ENCODE data around the gene DOCK3. TPM values are rescaled to one million over a fixed set of nuclear protein-coding genes. Genes with fewer than 3 reads are reported as not detected.
"Not testable (repeated sequence)": the region's sequence is repeated elsewhere in the genome, so short reads cannot be mapped to it uniquely, and the experiment has no call there.

Gene DOCK3
- total RNA-seq, 1 donor from 2014 or later, result 0.52 TPM

DNA sequence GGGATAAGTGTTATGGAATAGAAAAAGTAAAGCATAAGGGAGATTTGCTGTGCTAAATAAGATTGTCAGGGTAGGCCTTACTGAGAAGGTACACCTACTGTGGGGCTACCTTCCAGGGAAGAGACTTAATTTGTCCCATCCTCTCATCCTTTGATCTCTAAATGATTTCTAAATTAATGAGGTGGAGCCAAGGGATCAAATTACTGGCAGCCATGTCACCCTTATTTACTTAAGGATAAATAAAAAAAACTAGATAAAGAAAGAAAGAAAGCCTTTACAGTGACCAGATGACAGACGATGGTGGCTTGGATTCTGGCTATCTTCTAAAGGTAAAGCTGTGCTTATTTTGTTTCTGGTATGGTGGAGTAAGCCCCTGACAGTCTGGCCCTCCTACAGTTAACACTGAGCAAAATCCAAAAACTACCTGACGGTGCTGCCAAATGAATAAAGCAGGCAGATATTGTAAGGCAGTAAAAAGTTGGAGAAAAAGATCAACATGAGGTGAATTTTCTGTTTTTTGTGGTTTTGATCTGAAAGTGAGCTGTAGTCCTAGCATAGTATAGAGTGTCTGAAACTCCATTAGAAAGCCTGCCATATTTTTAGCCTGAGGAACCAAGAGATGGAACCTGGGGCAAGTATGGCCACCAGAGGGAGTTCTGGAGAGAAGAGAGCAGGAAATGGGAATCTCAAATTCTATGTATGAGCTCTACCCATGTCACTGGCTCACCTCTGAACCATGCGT, 425.2 kb downstream of the DOCK3 start:
- no peak for DNase-seq (ENCODE audit: low read depth)
- peak; percentile 97 for TF ChIP-seq CTCF (conservative IDR thresholded peaks at IDR 0.05; ENCODE audit: low read depth, low read length)
- no peak overlapping the region for H3K4me3 ChIP-seq (ENCODE audit: low read depth, low read length)

DNA sequence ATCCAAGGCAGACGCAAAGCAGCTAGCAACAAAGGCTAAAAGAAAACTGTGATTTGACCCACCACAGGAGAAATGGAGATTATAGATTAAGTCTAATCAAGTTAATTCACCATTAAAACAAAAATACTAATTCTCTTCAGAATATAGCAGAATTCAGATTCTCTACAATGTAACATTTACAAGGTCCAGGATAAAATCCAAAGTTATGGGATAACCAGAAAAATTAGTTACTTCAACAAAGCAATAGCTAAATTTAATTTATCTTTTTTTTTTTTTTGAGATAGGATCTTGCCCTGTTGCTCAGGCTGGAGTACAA, 425.8 kb downstream of the DOCK3 start:
- H3K4me3 ChIP-seq (ENCODE audit: low read depth, low read length), result no peak overlapping the region
- no peak for TF ChIP-seq CTCF (conservative IDR thresholded peaks at IDR 0.05; ENCODE audit: low read depth, low read length)
- DNase-seq (ENCODE audit: low read depth), result no peak

GRCh38 chr3:51102396-51102795, 427.7 kb downstream of the DOCK3 start:
- no peak overlapping the region for H3K4me3 ChIP-seq (ENCODE audit: low read depth, low read length)
- DNase-seq (ENCODE audit: low read depth), result no peak
- no peak for TF ChIP-seq CTCF (conservative IDR thresholded peaks at IDR 0.05; ENCODE audit: low read depth, low read length)

GRCh38 chr3:51106242-51106876, 431.6 kb downstream of the DOCK3 start:
- no peak for DNase-seq (ENCODE audit: low read depth)
- TF ChIP-seq CTCF (conservative IDR thresholded peaks at IDR 0.05; ENCODE audit: low read depth, low read length), result no peak
- H3K4me3 ChIP-seq (ENCODE audit: low read depth, low read length), result no peak overlapping the region

- no peak for DNase-seq (ENCODE audit: low read depth)
- H3K4me3 ChIP-seq (ENCODE audit: low read depth, low read length), result no peak overlapping the region
- no peak for TF ChIP-seq CTCF (conservative IDR thresholded peaks at IDR 0.05; ENCODE audit: low read depth, low read length)
These were observed 435.9 kb downstream of the DOCK3 start for GRCh38 chr3:51110586-51110985.

DNA sequence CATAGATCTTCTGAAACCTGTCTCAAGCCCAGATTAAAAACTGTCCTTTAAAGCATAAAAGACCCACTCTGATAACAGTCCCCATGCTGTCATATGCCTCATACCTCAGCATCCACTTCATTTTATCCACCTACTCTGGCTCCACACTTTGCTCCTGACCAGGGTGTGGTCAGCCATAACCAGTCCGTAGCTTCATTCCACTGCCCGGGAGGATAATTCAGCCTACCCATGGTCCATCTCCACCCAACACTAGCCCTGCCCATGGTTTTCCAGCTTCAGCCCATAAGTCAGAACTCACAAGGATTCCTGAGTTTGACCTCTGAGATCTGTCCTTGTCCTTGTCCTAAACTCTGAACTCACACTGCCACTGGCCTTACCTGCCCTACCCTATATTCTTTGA, 448.2 kb downstream of the DOCK3 start:
- no peak overlapping the region for H3K4me3 ChIP-seq (ENCODE audit: low read depth, low read length)
- DNase-seq (ENCODE audit: low read depth), result no peak
- TF ChIP-seq CTCF (conservative IDR thresholded peaks at IDR 0.05; ENCODE audit: low read depth, low read length), result no peak

GRCh38 chr3:51123531-51123930, 448.8 kb downstream of the DOCK3 start:
- no peak for TF ChIP-seq CTCF (conservative IDR thresholded peaks at IDR 0.05; ENCODE audit: low read depth, low read length)
- no peak overlapping the region for H3K4me3 ChIP-seq (ENCODE audit: low read depth, low read length)
- DNase-seq (ENCODE audit: low read depth), result no peak

- not testable (repeated sequence) for DNase-seq (ENCODE audit: low read depth)
These were observed 456.9 kb downstream of the DOCK3 start for GRCh38 chr3:51131607-51132006.

More at GRCh38 chr3:51131607-51132006, 456.9 kb downstream of the DOCK3 start:
- not testable (repeated sequence) for H3K4me3 ChIP-seq (ENCODE audit: low read depth, low read length)

Data from epithelial cell of proximal tubule (primary cell).